GM23338 (cell line): ENCODE results near the gene COL5A2.

Source experiments
- EZH2phosphoT487 ChIP-seq: fragments of 200-600 bp; sonication (generic); IDR thresholded peaks from one replicate; pipeline ENCODE4 v1.8.1; 2018; ENCODE audit warnings: antibody characterized with exemption; ENCODE audit not compliant: unreplicated experiment
- REST ChIP-seq: IDR thresholded peaks from one replicate; pipeline ENCODE4 v1.6.1; 2018; ENCODE audit warnings: antibody characterized with exemption; ENCODE audit not compliant: unreplicated experiment
- ZNF114 ChIP-seq: fragments of 250-450 bp; sonication (Bioruptor Pico); IDR thresholded peaks from 2 replicates; pipeline ENCODE4 v1.5.0; 2020; ENCODE audit warnings: mild to moderate bottlenecking, moderate library complexity
- TF ChIP-seq, protein P1 (sequence below), 2 experiments: fragments of 200-600 bp in 1 of 2; sonication (generic) in 1 of 2; conservative IDR thresholded peaks; 2 replicates each; pipeline versions ENCODE4 v1.5.1 to v1.6.1; 2016 to 2017; ENCODE audit warnings: antibody characterized with exemption in 2 of 2, low read depth in 2 of 2, mild to moderate bottlenecking in 2 of 2, moderate library complexity in 1 of 2

- TF ChIP-seq, protein P1, sequence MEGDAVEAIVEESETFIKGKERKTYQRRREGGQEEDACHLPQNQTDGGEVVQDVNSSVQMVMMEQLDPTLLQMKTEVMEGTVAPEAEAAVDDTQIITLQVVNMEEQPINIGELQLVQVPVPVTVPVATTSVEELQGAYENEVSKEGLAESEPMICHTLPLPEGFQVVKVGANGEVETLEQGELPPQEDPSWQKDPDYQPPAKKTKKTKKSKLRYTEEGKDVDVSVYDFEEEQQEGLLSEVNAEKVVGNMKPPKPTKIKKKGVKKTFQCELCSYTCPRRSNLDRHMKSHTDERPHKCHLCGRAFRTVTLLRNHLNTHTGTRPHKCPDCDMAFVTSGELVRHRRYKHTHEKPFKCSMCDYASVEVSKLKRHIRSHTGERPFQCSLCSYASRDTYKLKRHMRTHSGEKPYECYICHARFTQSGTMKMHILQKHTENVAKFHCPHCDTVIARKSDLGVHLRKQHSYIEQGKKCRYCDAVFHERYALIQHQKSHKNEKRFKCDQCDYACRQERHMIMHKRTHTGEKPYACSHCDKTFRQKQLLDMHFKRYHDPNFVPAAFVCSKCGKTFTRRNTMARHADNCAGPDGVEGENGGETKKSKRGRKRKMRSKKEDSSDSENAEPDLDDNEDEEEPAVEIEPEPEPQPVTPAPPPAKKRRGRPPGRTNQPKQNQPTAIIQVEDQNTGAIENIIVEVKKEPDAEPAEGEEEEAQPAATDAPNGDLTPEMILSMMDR (conservative IDR thresholded peaks at IDR 0.05; ENCODE audit: low read depth in 2 of 2): no peak
- TF ChIP-seq REST: no peak
- no peak for TF ChIP-seq EZH2phosphoT487
- no peak for TF ChIP-seq ZNF114
These were observed 19.8 kb downstream of the COL5A2 start for GRCh38 chr2:189159717-189160116.
